ENCODE results near the gene THSD4. TPM values are rescaled to one million over a fixed set of nuclear protein-coding genes. Genes with fewer than 3 reads are reported as not detected.

THSD4 gene
- total and polyA plus RNA-seq, 7 donors = 1.4 to 7.8 (median 2.2) TPM

GRCh38 chr15:71336671-71337070, 221.4 kb downstream of the THSD4 start:
- no peak for TF ChIP-seq POLR2AphosphoS5 (IDR thresholded peaks at IDR 0.05)
- no peak for TF ChIP-seq POLR2A (IDR thresholded peaks at IDR 0.05)
- TF ChIP-seq EP300 (IDR thresholded peaks at IDR 0.05) = no peak
- TF ChIP-seq, protein P1, sequence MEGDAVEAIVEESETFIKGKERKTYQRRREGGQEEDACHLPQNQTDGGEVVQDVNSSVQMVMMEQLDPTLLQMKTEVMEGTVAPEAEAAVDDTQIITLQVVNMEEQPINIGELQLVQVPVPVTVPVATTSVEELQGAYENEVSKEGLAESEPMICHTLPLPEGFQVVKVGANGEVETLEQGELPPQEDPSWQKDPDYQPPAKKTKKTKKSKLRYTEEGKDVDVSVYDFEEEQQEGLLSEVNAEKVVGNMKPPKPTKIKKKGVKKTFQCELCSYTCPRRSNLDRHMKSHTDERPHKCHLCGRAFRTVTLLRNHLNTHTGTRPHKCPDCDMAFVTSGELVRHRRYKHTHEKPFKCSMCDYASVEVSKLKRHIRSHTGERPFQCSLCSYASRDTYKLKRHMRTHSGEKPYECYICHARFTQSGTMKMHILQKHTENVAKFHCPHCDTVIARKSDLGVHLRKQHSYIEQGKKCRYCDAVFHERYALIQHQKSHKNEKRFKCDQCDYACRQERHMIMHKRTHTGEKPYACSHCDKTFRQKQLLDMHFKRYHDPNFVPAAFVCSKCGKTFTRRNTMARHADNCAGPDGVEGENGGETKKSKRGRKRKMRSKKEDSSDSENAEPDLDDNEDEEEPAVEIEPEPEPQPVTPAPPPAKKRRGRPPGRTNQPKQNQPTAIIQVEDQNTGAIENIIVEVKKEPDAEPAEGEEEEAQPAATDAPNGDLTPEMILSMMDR (IDR thresholded peaks at IDR 0.05) = no peak
- no peak overlapping the region for H3K4me3 ChIP-seq
- H3K36me3 ChIP-seq = no peaks in the 10 kb centered on the region
- no peaks in the 10 kb centered on the region for H3K4me1 ChIP-seq
- no peaks in the 10 kb centered on the region for H3K27me3 ChIP-seq
- no peak overlapping the region for H3K27ac ChIP-seq
- WGBS, 2 donors = 36 to 68% methylated on average over 3 of the region's 3 CpGs
- DNase-seq = no peak
- no peaks in the 10 kb centered on the region for H3K9me3 ChIP-seq
- intact Hi-C loops (cut with DNase I) = no loop called here

DNA sequence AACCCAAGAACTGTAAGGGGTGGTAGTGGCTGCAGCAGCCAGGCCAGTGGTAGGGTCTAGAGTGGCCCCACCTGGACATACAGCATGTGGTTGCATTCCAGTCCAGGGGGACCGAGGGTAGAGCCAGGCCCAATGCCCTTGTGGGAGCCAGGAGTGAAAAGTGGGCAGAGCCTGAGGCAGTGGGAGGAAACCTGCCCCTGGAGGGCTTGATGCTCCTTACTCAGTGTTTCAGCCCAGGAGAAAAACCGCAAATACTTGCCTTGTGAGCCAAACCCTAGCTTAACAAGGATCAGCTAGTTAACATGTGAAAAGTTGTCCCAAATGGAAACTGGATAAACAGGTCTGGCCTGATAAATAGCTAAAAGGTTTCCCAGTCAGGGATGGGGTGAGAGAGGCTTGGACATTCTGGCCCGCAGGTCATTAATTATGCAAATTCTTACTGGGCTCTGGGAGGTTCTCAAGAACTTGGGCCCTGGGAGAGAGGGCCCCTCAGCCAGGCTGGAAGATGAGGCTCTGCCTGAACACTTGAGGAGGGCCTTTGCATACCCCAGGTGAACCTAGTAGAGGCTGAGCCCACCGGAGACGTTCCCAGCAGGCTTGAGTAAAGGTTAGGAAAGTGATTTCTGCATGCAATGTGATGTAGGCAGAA, 222.1 kb downstream of the THSD4 start:
- DNase-seq = no peak
- H3K27ac ChIP-seq = no peak overlapping the region
- WGBS, 2 donors = 79 to 82% methylated on average over 5 of the region's 5 CpGs
- TF ChIP-seq POLR2AphosphoS5 (IDR thresholded peaks at IDR 0.05) (no peak), POLR2A (IDR thresholded peaks at IDR 0.05) (no peak), EP300 (IDR thresholded peaks at IDR 0.05) (no peak)
- TF ChIP-seq, protein P1 (IDR thresholded peaks at IDR 0.05) = no peak
- H3K27me3 ChIP-seq = no peaks in the 10 kb centered on the region
- no peak overlapping the region for H3K4me3 ChIP-seq
- intact Hi-C loops (cut with DNase I) = no loop called here
- H3K4me1 ChIP-seq = no peaks in the 10 kb centered on the region
- H3K9me3 ChIP-seq = no peaks in the 10 kb centered on the region
- no peaks in the 10 kb centered on the region for H3K36me3 ChIP-seq

DNA sequence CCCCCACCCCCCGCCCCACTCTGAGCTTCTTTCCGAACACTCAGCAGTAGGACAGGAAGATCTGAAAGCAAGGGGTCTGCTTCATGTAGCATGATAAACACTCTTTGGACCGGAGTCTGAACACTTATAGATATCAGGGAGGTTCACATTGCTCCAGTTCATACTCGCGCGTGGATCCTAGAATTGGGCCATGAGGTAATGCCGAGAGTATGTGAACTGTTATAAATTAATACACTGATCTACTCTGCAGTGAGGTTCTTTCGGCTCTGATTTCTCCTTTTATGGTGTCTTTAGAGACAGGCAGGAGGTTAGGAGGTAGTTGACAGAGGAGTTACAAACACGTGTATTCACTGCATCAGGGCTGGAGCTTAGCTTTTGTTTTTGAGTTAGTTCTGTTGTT, 223.0 kb downstream of the THSD4 start:
- Histone ChIP-seq H3K27ac (no peak overlapping the region), H3K4me3 (no peak overlapping the region), H3K9me3 (no peaks in the 10 kb centered on the region), H3K27me3 (no peaks in the 10 kb centered on the region), H3K36me3 (no peaks in the 10 kb centered on the region), H3K4me1 (no peaks in the 10 kb centered on the region)
- DNase-seq = no peak
- 86 to 94% methylated on average over 9 of the region's 9 CpGs for WGBS, 2 donors
- intact Hi-C loops (cut with DNase I) = no loop called here
- TF ChIP-seq POLR2AphosphoS5 (IDR thresholded peaks at IDR 0.05) = no peak
- TF ChIP-seq EP300 (IDR thresholded peaks at IDR 0.05) = no peak
- TF ChIP-seq, protein P1 (IDR thresholded peaks at IDR 0.05) = no peak
- no peak for TF ChIP-seq POLR2A (IDR thresholded peaks at IDR 0.05)

DNA sequence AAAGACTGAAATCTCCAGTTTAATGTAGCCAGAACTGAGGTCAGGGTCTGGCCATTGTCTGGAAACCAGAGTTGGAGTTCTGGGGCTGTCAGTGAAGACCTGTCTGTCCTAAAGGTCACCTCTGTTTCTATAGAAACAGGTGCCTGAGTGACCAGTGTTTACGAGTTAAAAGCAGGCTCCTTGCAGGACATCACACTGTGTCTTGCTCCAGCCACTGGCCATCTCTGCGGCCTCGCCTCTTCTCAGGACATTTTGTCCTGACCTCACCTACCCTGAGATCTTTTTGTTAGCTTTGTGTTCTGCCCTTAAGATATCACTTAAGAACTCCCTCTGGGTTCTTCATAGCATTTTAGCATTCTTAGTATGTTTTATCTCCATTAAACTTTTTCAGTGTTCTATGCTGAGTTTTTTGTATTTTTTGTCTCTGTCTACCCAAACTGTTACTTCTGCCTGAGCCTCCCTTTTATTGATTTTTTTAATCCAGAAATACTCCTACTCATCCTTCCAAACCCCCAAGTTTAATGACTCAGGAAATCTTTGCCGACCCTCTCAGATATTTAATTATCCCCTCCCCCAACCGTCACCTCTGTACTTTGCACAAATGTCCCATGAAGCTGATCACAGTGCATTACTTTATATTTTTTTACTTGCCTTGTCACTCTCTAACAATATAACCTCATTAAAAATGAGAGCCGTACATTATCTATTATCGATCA, 223.7 kb downstream of the THSD4 start:
- H3K4me3 ChIP-seq = no peak overlapping the region
- H3K27ac ChIP-seq = no peak overlapping the region
- H3K27me3 ChIP-seq = no peaks in the 10 kb centered on the region
- H3K4me1 ChIP-seq = no peaks in the 10 kb centered on the region
- TF ChIP-seq EP300 (IDR thresholded peaks at IDR 0.05) (no peak), POLR2A (IDR thresholded peaks at IDR 0.05) (no peak), POLR2AphosphoS5 (IDR thresholded peaks at IDR 0.05) (no peak)
- TF ChIP-seq, protein P1 (IDR thresholded peaks at IDR 0.05) = no peak
- intact Hi-C loops (cut with DNase I) = no loop called here
- no peaks in the 10 kb centered on the region for H3K36me3 ChIP-seq
- H3K9me3 ChIP-seq = no peaks in the 10 kb centered on the region
- no peak for DNase-seq
- 91 to 94% methylated on average over 7 of the region's 7 CpGs for WGBS, 2 donors

Measured in sigmoid colon (tissue), 7 donors.